GM23338 (cell line): ENCODE data around the gene PTPRO. TPM values are rescaled to one million over a fixed set of nuclear protein-coding genes. Genes with fewer than 3 reads are reported as not detected.

Experiments used
- ATAC-seq: fragments of 200-7000 bp; cut with Tn5 transposase; 3 replicates; pipeline ENCODE4 v1.9.1; 2020
- DNase-seq: peaks from one replicate; pipeline ENCODE4 v3.0.0-alpha.2; 2015; ENCODE audit warnings: low spot score
- H2AFZ ChIP-seq: fragments of 200-600 bp; sonication (generic); 2 replicates; pipeline ENCODE4 v1.8.0; 2016; ENCODE audit warnings: antibody characterized with exemption, mild to moderate bottlenecking, moderate library complexity
- H3F3A ChIP-seq: fragments of 200-600 bp; sonication (generic); replicated peaks from 2 replicates; pipeline ENCODE4 v1.8.0; 2017; ENCODE audit warnings: antibody characterized with exemption, mixed run types, low read depth
- H3K27ac ChIP-seq: fragments of 200-600 bp; sonication (generic); 2 replicates; pipeline ENCODE4 v1.6.1; 2016; ENCODE audit warnings: low read depth
- H3K27me3 ChIP-seq: fragments of 200-600 bp; sonication (generic); 2 replicates; pipeline ENCODE4 v1.8.0; 2016; ENCODE audit warnings: mild to moderate bottlenecking, mixed run types, moderate library complexity; ENCODE audit not compliant: insufficient read depth
- H3K36me3 ChIP-seq: fragments of 200-600 bp; sonication (generic); 2 replicates; pipeline ENCODE4 v1.8.0; 2016; ENCODE audit warnings: mild to moderate bottlenecking; ENCODE audit not compliant: insufficient read depth
- H3K4me1 ChIP-seq: fragments of 200-600 bp; sonication (generic); 2 replicates; pipeline ENCODE4 v1.8.0; 2016; ENCODE audit warnings: mild to moderate bottlenecking, moderate library complexity; ENCODE audit not compliant: insufficient read depth
- H3K4me2 ChIP-seq: fragments of 200-600 bp; sonication (generic); 2 replicates; pipeline ENCODE4 v1.7.1; 2017; ENCODE audit warnings: mixed run types
- H3K4me3 ChIP-seq: fragments of 200-600 bp; sonication (generic); 2 replicates; pipeline ENCODE4 v1.6.1; 2016; ENCODE audit warnings: mixed run types
- H3K79me2 ChIP-seq: fragments of 200-600 bp; sonication (generic); replicated peaks from 2 replicates; pipeline ENCODE4 v1.8.0; 2017; ENCODE audit warnings: mild to moderate bottlenecking; ENCODE audit not compliant: insufficient read depth
- H3K9me2 ChIP-seq: fragments of 200-600 bp; sonication (generic); 2 replicates; pipeline ENCODE4 v1.8.0; 2017; ENCODE audit not compliant: insufficient read depth
- H4K20me1 ChIP-seq: fragments of 200-600 bp; sonication (generic); replicated peaks from 2 replicates; pipeline ENCODE4 v1.8.0; 2017; ENCODE audit warnings: mild to moderate bottlenecking; ENCODE audit not compliant: insufficient read depth
- H3K27ac Mint-ChIP-seq: 2 replicates; pipeline ENCODE4 v1.8.0; 2020; ENCODE audit warnings: inconsistent platforms, mild to moderate bottlenecking, moderate library complexity, mixed read lengths
- H3K27me3 Mint-ChIP-seq: 3 replicates; pipeline ENCODE4 v1.8.0; 2022; ENCODE audit warnings: low read depth, mild to moderate bottlenecking, moderate library complexity, mixed read lengths, inconsistent platforms; ENCODE audit not compliant: insufficient read depth, poor library complexity
- H3K36me3 Mint-ChIP-seq: 3 replicates; pipeline ENCODE4 v1.8.0; 2021; ENCODE audit warnings: low read depth, mild to moderate bottlenecking, inconsistent platforms, moderate library complexity, mixed read lengths
- H3K4me1 Mint-ChIP-seq: 3 replicates; pipeline ENCODE4 v1.8.0; 2020; ENCODE audit warnings: mild to moderate bottlenecking, inconsistent platforms, mixed read lengths
- H3K4me3 Mint-ChIP-seq: 3 replicates; pipeline ENCODE4 v1.8.0; 2021; ENCODE audit warnings: moderate library complexity, mild to moderate bottlenecking, inconsistent platforms, mixed read lengths
- H3K9me3 Mint-ChIP-seq: 3 replicates; pipeline ENCODE4 v1.8.0; 2020; ENCODE audit warnings: moderate library complexity, mild to moderate bottlenecking, inconsistent platforms, mixed read lengths
- CREB1 ChIP-seq: fragments of 250-450 bp; sonication (Bioruptor Pico); IDR thresholded peaks from 2 replicates; pipeline ENCODE4 v1.5.0; 2020; ENCODE audit warnings: low read depth, mild to moderate bottlenecking, moderate library complexity
- EZH2 ChIP-seq: fragments of 200-600 bp; sonication (generic); IDR thresholded peaks from one replicate; pipeline ENCODE4 v1.8.0; 2017; ENCODE audit warnings: antibody characterized with exemption, mild to moderate bottlenecking, low read depth; ENCODE audit not compliant: unreplicated experiment
- EZH2phosphoT487 ChIP-seq: fragments of 200-600 bp; sonication (generic); IDR thresholded peaks from one replicate; pipeline ENCODE4 v1.8.1; 2018; ENCODE audit warnings: antibody characterized with exemption; ENCODE audit not compliant: unreplicated experiment
- JUNB ChIP-seq: IDR thresholded peaks from one replicate; pipeline ENCODE4 v1.6.1; 2016; ENCODE audit warnings: antibody characterized with exemption; ENCODE audit not compliant: unreplicated experiment
- NANOG ChIP-seq: IDR thresholded peaks from 2 replicates; pipeline ENCODE4 v1.6.1; 2016; ENCODE audit warnings: antibody characterized with exemption, borderline replicate concordance
- POLR2AphosphoS5 ChIP-seq: IDR thresholded peaks from 2 replicates; pipeline ENCODE4 v1.6.1; 2016; ENCODE audit warnings: antibody characterized with exemption, low read depth
- STAT1 ChIP-seq: IDR thresholded peaks from one replicate; pipeline ENCODE4 v1.6.1; 2016; ENCODE audit warnings: antibody characterized with exemption; ENCODE audit not compliant: unreplicated experiment
- ZNF114 ChIP-seq: fragments of 250-450 bp; sonication (Bioruptor Pico); IDR thresholded peaks from 2 replicates; pipeline ENCODE4 v1.5.0; 2020; ENCODE audit warnings: mild to moderate bottlenecking, moderate library complexity
- ZNF331 ChIP-seq: fragments of 250-450 bp; sonication (Bioruptor Pico); IDR thresholded peaks from 2 replicates; pipeline ENCODE4 v1.5.0; 2020; ENCODE audit warnings: low read depth, mild to moderate bottlenecking, moderate library complexity
- polyA plus RNA-seq: library from polyadenylated mRNA; unstranded; fragments of >200 nt; fragmentation: Nextera tagmentation; extraction: Ambion mirVana; gene quantifications from 2 replicates; pipeline ENCODE4 v1.2.1, GENCODE V29; 2016
- total RNA-seq: library from RNA; depleted of rRNA; stranded (reverse); fragments of >200 nt; shearing (Covaris generic); gene quantifications from 2 replicates; pipeline ENCODE4 v1.2.3, GENCODE V29; 2014
- TF ChIP-seq, protein P1 (sequence below): fragments of 250-450 bp; sonication (Bioruptor Pico); IDR thresholded peaks from 2 replicates; pipeline ENCODE4 v1.5.0; 2020; ENCODE audit warnings: mild to moderate bottlenecking, moderate library complexity
- TF ChIP-seq, protein P2 (sequence below), 2 experiments: fragments of 200-600 bp in 1 of 2; sonication (generic) in 1 of 2; conservative IDR thresholded peaks; 2 replicates each; pipeline versions ENCODE4 v1.5.1 to v1.6.1; 2016 to 2017; ENCODE audit warnings: antibody characterized with exemption in 2 of 2, low read depth in 2 of 2, mild to moderate bottlenecking in 2 of 2, moderate library complexity in 1 of 2
- TF ChIP-seq, protein P3 (sequence below): IDR thresholded peaks from 2 replicates; pipeline ENCODE4 v1.6.1; 2016; ENCODE audit warnings: antibody characterized with exemption
- TF ChIP-seq, protein P4 (sequence below): IDR thresholded peaks from one replicate; pipeline ENCODE4 v1.6.1; 2018; ENCODE audit warnings: antibody characterized with exemption; ENCODE audit not compliant: unreplicated experiment

The PTPRO gene
- total and polyA plus RNA-seq, 2 experiments from 2014 or later: 1.4 to 1.5 TPM

DNA sequence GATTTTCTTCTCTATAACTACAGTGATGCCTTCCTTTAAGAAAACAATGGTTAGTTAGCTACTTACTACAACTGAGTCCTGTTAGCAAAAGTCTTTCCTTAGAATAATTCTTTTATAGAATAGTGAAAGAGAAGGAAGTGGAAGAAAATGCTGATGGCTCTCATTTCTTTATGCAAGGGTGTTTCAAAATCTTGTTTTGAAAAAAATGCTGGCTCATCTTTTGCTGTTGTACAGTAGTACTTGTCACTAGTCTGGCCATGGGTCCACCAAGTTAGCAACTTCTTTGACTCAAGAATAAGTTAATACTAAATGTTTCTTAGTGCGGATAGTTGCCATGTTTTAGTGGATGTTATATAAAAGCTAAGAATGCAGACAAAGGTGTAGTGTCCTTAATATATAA is 225.4 kb downstream of the PTPRO start:
- Mint-ChIP-seq H3K27me3 (no peaks in the 10 kb centered on the region), H3K4me1 (no peaks in the 10 kb centered on the region), H3K9me3 (no peaks in the 10 kb centered on the region), H3K4me3 (no peak overlapping the region), H3K36me3 (no peaks in the 10 kb centered on the region), H3K27ac (no peak overlapping the region)
- ATAC-seq (no peak), DNase-seq (no peak)
- Histone ChIP-seq H3K27me3 (no peaks in the 10 kb centered on the region), H3K4me1 (no peaks in the 10 kb centered on the region), H2AFZ (no peak overlapping the region), H3K4me2 (no peak overlapping the region), H4K20me1 (no peaks in the 10 kb centered on the region), H3K9me2 (no peaks in the 10 kb centered on the region), H3F3A (no peaks in the 10 kb centered on the region), H3K36me3 (no peaks in the 10 kb centered on the region), H3K79me2 (no peaks in the 10 kb centered on the region), H3K4me3 (no peak overlapping the region), H3K27ac (no peak overlapping the region)
- TF ChIP-seq ZNF331 (CRISPR knock-in tag) (no peak), NANOG (no peak), JUNB (no peak), STAT1 (no peak), EZH2phosphoT487 (no peak), EZH2 (no peak), CREB1 (no peak), POLR2AphosphoS5 (no peak), ZNF114 (CRISPR knock-in tag) (no peak)
- TF ChIP-seq, protein P1, sequence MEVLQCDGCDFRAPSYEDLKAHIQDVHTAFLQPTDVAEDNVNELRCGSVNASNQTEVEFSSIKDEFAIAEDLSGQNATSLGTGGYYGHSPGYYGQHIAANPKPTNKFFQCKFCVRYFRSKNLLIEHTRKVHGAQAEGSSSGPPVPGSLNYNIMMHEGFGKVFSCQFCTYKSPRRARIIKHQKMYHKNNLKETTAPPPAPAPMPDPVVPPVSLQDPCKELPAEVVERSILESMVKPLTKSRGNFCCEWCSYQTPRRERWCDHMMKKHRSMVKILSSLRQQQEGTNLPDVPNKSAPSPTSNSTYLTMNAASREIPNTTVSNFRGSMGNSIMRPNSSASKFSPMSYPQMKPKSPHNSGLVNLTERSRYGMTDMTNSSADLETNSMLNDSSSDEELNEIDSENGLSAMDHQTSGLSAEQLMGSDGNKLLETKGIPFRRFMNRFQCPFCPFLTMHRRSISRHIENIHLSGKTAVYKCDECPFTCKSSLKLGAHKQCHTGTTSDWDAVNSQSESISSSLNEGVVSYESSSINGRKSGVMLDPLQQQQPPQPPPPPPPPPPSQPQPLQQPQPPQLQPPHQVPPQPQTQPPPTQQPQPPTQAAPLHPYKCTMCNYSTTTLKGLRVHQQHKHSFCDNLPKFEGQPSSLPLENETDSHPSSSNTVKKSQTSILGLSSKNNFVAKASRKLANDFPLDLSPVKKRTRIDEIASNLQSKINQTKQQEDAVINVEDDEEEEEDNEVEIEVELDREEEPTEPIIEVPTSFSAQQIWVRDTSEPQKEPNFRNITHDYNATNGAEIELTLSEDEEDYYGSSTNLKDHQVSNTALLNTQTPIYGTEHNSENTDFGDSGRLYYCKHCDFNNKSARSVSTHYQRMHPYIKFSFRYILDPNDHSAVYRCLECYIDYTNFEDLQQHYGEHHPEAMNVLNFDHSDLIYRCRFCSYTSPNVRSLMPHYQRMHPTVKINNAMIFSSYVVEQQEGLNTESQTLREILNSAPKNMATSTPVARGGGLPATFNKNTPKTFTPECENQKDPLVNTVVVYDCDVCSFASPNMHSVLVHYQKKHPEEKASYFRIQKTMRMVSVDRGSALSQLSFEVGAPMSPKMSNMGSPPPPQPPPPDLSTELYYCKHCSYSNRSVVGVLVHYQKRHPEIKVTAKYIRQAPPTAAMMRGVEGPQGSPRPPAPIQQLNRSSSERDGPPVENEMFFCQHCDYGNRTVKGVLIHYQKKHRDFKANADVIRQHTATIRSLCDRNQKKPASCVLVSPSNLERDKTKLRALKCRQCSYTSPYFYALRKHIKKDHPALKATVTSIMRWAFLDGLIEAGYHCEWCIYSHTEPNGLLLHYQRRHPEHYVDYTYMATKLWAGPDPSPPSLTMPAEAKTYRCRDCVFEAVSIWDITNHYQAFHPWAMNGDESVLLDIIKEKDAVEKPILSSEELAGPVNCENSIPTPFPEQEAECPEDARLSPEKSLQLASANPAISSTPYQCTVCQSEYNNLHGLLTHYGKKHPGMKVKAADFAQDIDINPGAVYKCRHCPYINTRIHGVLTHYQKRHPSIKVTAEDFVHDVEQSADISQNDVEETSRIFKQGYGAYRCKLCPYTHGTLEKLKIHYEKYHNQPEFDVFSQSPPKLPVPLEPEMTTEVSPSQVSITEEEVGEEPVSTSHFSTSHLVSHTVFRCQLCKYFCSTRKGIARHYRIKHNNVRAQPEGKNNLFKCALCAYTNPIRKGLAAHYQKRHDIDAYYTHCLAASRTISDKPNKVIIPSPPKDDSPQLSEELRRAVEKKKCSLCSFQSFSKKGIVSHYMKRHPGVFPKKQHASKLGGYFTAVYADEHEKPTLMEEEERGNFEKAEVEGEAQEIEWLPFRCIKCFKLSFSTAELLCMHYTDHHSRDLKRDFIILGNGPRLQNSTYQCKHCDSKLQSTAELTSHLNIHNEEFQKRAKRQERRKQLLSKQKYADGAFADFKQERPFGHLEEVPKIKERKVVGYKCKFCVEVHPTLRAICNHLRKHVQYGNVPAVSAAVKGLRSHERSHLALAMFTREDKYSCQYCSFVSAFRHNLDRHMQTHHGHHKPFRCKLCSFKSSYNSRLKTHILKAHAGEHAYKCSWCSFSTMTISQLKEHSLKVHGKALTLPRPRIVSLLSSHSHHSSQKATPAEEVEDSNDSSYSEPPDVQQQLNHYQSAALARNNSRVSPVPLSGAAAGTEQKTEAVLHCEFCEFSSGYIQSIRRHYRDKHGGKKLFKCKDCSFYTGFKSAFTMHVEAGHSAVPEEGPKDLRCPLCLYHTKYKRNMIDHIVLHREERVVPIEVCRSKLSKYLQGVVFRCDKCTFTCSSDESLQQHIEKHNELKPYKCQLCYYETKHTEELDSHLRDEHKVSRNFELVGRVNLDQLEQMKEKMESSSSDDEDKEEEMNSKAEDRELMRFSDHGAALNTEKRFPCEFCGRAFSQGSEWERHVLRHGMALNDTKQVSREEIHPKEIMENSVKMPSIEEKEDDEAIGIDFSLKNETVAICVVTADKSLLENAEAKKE (CRISPR knock-in tag): no peak
- TF ChIP-seq, protein P2, sequence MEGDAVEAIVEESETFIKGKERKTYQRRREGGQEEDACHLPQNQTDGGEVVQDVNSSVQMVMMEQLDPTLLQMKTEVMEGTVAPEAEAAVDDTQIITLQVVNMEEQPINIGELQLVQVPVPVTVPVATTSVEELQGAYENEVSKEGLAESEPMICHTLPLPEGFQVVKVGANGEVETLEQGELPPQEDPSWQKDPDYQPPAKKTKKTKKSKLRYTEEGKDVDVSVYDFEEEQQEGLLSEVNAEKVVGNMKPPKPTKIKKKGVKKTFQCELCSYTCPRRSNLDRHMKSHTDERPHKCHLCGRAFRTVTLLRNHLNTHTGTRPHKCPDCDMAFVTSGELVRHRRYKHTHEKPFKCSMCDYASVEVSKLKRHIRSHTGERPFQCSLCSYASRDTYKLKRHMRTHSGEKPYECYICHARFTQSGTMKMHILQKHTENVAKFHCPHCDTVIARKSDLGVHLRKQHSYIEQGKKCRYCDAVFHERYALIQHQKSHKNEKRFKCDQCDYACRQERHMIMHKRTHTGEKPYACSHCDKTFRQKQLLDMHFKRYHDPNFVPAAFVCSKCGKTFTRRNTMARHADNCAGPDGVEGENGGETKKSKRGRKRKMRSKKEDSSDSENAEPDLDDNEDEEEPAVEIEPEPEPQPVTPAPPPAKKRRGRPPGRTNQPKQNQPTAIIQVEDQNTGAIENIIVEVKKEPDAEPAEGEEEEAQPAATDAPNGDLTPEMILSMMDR (conservative IDR thresholded peaks at IDR 0.05; ENCODE audit: low read depth in 2 of 2): no peak
- TF ChIP-seq, protein P3, sequence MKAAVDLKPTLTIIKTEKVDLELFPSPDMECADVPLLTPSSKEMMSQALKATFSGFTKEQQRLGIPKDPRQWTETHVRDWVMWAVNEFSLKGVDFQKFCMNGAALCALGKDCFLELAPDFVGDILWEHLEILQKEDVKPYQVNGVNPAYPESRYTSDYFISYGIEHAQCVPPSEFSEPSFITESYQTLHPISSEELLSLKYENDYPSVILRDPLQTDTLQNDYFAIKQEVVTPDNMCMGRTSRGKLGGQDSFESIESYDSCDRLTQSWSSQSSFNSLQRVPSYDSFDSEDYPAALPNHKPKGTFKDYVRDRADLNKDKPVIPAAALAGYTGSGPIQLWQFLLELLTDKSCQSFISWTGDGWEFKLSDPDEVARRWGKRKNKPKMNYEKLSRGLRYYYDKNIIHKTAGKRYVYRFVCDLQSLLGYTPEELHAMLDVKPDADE: no peak
- TF ChIP-seq, protein P4, sequence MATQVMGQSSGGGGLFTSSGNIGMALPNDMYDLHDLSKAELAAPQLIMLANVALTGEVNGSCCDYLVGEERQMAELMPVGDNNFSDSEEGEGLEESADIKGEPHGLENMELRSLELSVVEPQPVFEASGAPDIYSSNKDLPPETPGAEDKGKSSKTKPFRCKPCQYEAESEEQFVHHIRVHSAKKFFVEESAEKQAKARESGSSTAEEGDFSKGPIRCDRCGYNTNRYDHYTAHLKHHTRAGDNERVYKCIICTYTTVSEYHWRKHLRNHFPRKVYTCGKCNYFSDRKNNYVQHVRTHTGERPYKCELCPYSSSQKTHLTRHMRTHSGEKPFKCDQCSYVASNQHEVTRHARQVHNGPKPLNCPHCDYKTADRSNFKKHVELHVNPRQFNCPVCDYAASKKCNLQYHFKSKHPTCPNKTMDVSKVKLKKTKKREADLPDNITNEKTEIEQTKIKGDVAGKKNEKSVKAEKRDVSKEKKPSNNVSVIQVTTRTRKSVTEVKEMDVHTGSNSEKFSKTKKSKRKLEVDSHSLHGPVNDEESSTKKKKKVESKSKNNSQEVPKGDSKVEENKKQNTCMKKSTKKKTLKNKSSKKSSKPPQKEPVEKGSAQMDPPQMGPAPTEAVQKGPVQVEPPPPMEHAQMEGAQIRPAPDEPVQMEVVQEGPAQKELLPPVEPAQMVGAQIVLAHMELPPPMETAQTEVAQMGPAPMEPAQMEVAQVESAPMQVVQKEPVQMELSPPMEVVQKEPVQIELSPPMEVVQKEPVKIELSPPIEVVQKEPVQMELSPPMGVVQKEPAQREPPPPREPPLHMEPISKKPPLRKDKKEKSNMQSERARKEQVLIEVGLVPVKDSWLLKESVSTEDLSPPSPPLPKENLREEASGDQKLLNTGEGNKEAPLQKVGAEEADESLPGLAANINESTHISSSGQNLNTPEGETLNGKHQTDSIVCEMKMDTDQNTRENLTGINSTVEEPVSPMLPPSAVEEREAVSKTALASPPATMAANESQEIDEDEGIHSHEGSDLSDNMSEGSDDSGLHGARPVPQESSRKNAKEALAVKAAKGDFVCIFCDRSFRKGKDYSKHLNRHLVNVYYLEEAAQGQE: no peak
